K562 (cell line): ENCODE results near the gene NDUFAF2.

Experiments used
- FOS ChIP-seq: IDR thresholded peaks from 3 replicates; pipeline ENCODE4 v1.6.1; 2011; ENCODE audit not compliant: insufficient read length; ENCODE audit errors: extremely low read depth
- MECOM ChIP-seq: fragments of 250-450 bp; sonication (Bioruptor Pico); IDR thresholded peaks from 2 replicates; pipeline ENCODE4 v1.8.0; 2022; ENCODE audit warnings: inconsistent platforms
- POLR2A ChIP-seq: fragments of 450-650 bp; conservative IDR thresholded peaks from 2 replicates; pipeline ENCODE4 v1.6.1; 2016
- SRSF9 ChIP-seq: fragments of 200-400 bp; formaldehyde crosslinking; IDR thresholded peaks from 2 replicates; pipeline ENCODE4 v1.6.1; 2017; ENCODE audit warnings: low read depth, low read length, borderline replicate concordance
- TF ChIP-seq, protein P1 (sequence below), 3 experiments: IDR thresholded peaks in 2 of 3; conservative IDR thresholded peaks in 1 of 3; 2 replicates each; pipeline ENCODE4 v1.5.1; 2011 to 2012; ENCODE audit warnings: low read length in 3 of 3, mild to moderate bottlenecking in 3 of 3, control low read depth in 2 of 3, improper control_type of control experiment in 1 of 3, inconsistent platforms in 1 of 3, low read depth in 1 of 3, mixed read lengths in 1 of 3, moderate library complexity in 1 of 3; ENCODE audit not compliant: insufficient read depth in 2 of 3

DNA sequence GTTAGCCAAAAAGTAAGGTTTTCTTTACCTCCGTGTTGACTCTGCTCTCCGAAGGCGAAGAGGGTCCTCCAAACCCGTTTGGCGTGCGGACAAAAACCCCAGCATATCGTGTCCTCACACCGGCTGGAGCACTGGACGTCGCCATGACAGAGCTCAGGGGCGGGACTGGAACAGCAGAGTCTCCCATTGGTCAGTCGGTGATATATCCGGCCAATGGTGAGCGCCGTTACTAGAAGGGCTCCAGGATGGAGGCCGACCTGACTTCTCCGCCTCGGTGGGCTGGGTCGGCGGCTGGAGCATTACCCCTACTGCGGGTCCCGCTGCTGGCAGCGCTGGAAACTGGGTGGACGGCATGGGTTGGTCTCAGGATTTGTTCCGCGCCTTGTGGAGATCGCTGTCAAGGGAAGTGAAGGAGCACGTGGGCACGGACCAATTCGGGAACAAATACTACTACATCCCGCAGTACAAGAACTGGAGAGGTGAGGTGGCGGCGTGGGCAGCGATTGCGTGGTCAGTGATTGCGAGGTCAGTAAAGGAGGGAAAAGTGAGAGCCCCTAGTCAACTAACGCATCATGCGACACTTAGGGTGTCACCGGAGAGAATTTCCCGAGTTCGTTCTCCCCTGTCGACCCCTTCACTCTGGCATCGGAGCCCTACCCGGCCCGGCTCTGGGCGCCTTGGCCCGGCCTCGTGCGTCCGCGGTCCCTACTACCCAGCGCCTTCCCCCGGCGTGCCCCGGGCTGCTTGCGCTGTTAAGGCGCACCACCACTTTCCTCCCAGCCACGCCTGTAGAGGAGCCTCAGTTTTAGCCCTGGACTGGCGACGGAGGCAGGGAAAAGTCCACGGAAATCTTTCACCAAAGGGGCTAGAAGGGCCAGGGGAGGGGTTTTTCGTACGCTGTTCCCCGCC lies at the start of gene NDUFAF2, which contains the start of gene ERCC8:
- peak; percentile 87 for TF ChIP-seq POLR2A
- TF ChIP-seq, protein P1, sequence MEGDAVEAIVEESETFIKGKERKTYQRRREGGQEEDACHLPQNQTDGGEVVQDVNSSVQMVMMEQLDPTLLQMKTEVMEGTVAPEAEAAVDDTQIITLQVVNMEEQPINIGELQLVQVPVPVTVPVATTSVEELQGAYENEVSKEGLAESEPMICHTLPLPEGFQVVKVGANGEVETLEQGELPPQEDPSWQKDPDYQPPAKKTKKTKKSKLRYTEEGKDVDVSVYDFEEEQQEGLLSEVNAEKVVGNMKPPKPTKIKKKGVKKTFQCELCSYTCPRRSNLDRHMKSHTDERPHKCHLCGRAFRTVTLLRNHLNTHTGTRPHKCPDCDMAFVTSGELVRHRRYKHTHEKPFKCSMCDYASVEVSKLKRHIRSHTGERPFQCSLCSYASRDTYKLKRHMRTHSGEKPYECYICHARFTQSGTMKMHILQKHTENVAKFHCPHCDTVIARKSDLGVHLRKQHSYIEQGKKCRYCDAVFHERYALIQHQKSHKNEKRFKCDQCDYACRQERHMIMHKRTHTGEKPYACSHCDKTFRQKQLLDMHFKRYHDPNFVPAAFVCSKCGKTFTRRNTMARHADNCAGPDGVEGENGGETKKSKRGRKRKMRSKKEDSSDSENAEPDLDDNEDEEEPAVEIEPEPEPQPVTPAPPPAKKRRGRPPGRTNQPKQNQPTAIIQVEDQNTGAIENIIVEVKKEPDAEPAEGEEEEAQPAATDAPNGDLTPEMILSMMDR (IDR thresholded peaks at IDR 0.05 in 2 of 3, conservative IDR thresholded peaks at IDR 0.05 in 1 of 3; ENCODE audit: insufficient read depth in 2 of 3, low read depth in 1 of 3, low read length in 3 of 3): no peak
- no peak for TF ChIP-seq MECOM (CRISPR knock-in tag)
- TF ChIP-seq FOS: peak; percentile 76
- TF ChIP-seq SRSF9: no peak
